Stomach (tissue), 9 donors: ENCODE results near the gene PVALEF. TPM values are rescaled to one million over a fixed set of nuclear protein-coding genes. Genes with fewer than 3 reads are reported as not detected.

Experiments used
- DNase-seq, 2 donors: peaks; one replicate each; pipeline versions ENCODE4 v3.0.0 to v3.0.0-alpha.2; 2013 to 2019
- H3K27ac ChIP-seq, 5 donors: fragments of 200-600 bp in 4 of 5; sonication (generic) in 4 of 5; one replicate each; pipeline ENCODE4 v1.5.1; 2013 to 2019; ENCODE audit warnings: mild to moderate bottlenecking in 1 of 5, moderate library complexity in 1 of 5
- H3K27me3 ChIP-seq, 3 donors: fragments of 200-600 bp; sonication (generic); one replicate each; pipeline ENCODE4 v1.5.1; 2017 to 2019; ENCODE audit warnings: mixed run types in 1 of 3
- H3K36me3 ChIP-seq, 4 donors: fragments of 200-600 bp; sonication (generic); 1 replicate in 3 of 4; 2 replicates in 1 of 4; pipeline ENCODE4 v1.5.1; 2016 to 2019
- H3K4me1 ChIP-seq, 4 donors: fragments of 200-600 bp; sonication (generic); one replicate each; pipeline ENCODE4 v1.5.1; 2016 to 2019
- H3K4me3 ChIP-seq, 4 donors: fragments of 200-600 bp; sonication (generic) in 3 of 4; one replicate each; pipeline ENCODE4 v1.5.1; 2016 to 2019; ENCODE audit warnings: mild to moderate bottlenecking in 1 of 4
- H3K9me3 ChIP-seq, 4 donors: fragments of 200-600 bp; sonication (generic); one replicate each; pipeline ENCODE4 v1.5.1; 2016 to 2019
- CTCF ChIP-seq, 7 experiments: fragments of 450-650 bp in 4 of 7; fragments of 200-600 bp in 3 of 7; sonication (generic) in 3 of 7; IDR thresholded peaks; one replicate each; pipeline ENCODE4 v1.5.1; 2016 to 2019; ENCODE audit warnings: antibody characterized with exemption in 7 of 7, control low read depth in 2 of 7, mild to moderate bottlenecking in 1 of 7
- EP300 ChIP-seq: sonication (generic); formaldehyde crosslinking; IDR thresholded peaks from one replicate; pipeline ENCODE4 v1.6.1; 2017; ENCODE audit warnings: antibody characterized with exemption
- POLR2A ChIP-seq, 4 donors: fragments of 450-650 bp; IDR thresholded peaks; one replicate each; pipeline ENCODE4 v1.6.1; 2016; ENCODE audit warnings: antibody characterized with exemption in 4 of 4, control low read depth in 2 of 4, mild to moderate bottlenecking in 1 of 4, moderate library complexity in 1 of 4
- POLR2AphosphoS5 ChIP-seq, 3 donors: sonication (generic); formaldehyde crosslinking; IDR thresholded peaks; one replicate each; pipeline ENCODE4 v1.6.1; 2016; ENCODE audit warnings: antibody characterized with exemption in 3 of 3
- WGBS, 5 donors: extraction: QIAGEN DNeasy Blood & Tissue Kit in 3 of 5; methylation state at CpG; one replicate each; pipeline versions ENCODE4 v1.1.5 to v1.1.7; 2013 to 2018; 5-methylcytosine and 5-hydroxymethylcytosine counted together
- intact Hi-C: fragments of 100-400 bp; cut with DNase I; formaldehyde crosslinking; loops from one replicate; pipeline ENCODE4 v1.15.1; 2023; ENCODE audit warnings: low total_unique reads
- polyA plus RNA-seq, 3 donors: library from polyadenylated mRNA; stranded (reverse); fragments of 200-250 nt; gene quantifications; one replicate each; pipeline ENCODE4 v1.2.3, GENCODE V29; 2013
- total RNA-seq, 5 donors: library from RNA; depleted of rRNA; stranded (reverse); fragments of >200 nt; gene quantifications; one replicate each; pipeline versions ENCODE4 v1.1.0 to v1.2.3, GENCODE V29; 2014 to 2016
- donor health status: healthy with polysubstance abuse.
- donor health status: Bipolar disorder and iron deficiency.
- donor health status: healthy.

Gene PVALEF
- total and polyA plus RNA-seq, 8 donors = not detected

GRCh38 chr17:81138500-81138899 is 26.8 kb upstream of the PVALEF start:
- WGBS, 5 donors = 91 to 97% (median 92%) methylated on average over 25 of the region's 25 CpGs
- intact Hi-C loops = no loop called here
- DNase-seq = no peak
- TF ChIP-seq CTCF (IDR thresholded peaks at IDR 0.05) (no peak), POLR2A (IDR thresholded peaks at IDR 0.05) (no peak), EP300 (no peak), POLR2AphosphoS5 (IDR thresholded peaks at IDR 0.05) (no peak)
- H3K36me3 ChIP-seq = no peaks in the 10 kb centered on the region
- H3K27me3 ChIP-seq = no peaks in the 10 kb centered on the region
- H3K27ac ChIP-seq = no peak overlapping the region
- H3K4me1 ChIP-seq = peaks cover 11 to 18% (median 11%) of the 10 kb centered on the region in 4 donors
- no peak overlapping the region for H3K4me3 ChIP-seq
- H3K9me3 ChIP-seq = no peaks in the 10 kb centered on the region

- no peak for DNase-seq
- H3K4me3 ChIP-seq = no peak overlapping the region
- no peak overlapping the region for H3K27ac ChIP-seq
- intact Hi-C loops = no loop called here
- H3K9me3 ChIP-seq = no peaks in the 10 kb centered on the region
- WGBS, 5 donors = 85 to 94% (median 90%) methylated on average over 8 of the region's 8 CpGs
- peaks cover 11 to 18% (median 11%) of the 10 kb centered on the region in 4 donors for H3K4me1 ChIP-seq
- H3K36me3 ChIP-seq = no peaks in the 10 kb centered on the region
- H3K27me3 ChIP-seq = no peaks in the 10 kb centered on the region
- no peak for TF ChIP-seq CTCF (IDR thresholded peaks at IDR 0.05)
- no peak for TF ChIP-seq POLR2A (IDR thresholded peaks at IDR 0.05)
- no peak for TF ChIP-seq EP300
- no peak for TF ChIP-seq POLR2AphosphoS5 (IDR thresholded peaks at IDR 0.05)
Observed at GRCh38 chr17:81139428-81139827, 25.9 kb upstream of the PVALEF start.

- intact Hi-C loops = loop anchor here (10.0 kb wide), 1 partner anchor 95 kb away; the partner anchor contains the start of genes NDUFAF8 and TEPSIN
- Histone ChIP-seq H3K27ac (no peak overlapping the region), H3K4me1 (peaks cover 11 to 18% (median 11%) of the 10 kb centered on the region in 4 donors), H3K4me3 (no peak overlapping the region), H3K9me3 (no peaks in the 10 kb centered on the region), H3K27me3 (no peaks in the 10 kb centered on the region), H3K36me3 (no peaks in the 10 kb centered on the region)
- no peak for DNase-seq
- WGBS, 5 donors = 50 to 74% (median 58%) methylated on average over 8 of the region's 8 CpGs
- TF ChIP-seq POLR2AphosphoS5 (IDR thresholded peaks at IDR 0.05) (no peak), POLR2A (IDR thresholded peaks at IDR 0.05) (no peak), EP300 (no peak), CTCF (IDR thresholded peaks at IDR 0.05) (no peak)
Observed at GRCh38 chr17:81140018-81140417, 25.3 kb upstream of the PVALEF start.

GRCh38 chr17:81140695-81141094 is 24.6 kb upstream of the PVALEF start:
- Histone ChIP-seq H3K9me3 (no peaks in the 10 kb centered on the region), H3K4me1 (peaks cover 11 to 18% (median 11%) of the 10 kb centered on the region in 4 donors), H3K36me3 (no peaks in the 10 kb centered on the region), H3K27ac (no peak overlapping the region), H3K4me3 (no peak overlapping the region), H3K27me3 (no peaks in the 10 kb centered on the region)
- intact Hi-C loops = loop anchor here (10.0 kb wide), 1 partner anchor 94 kb away; the partner anchor contains the start of genes NDUFAF8 and TEPSIN
- no peak for DNase-seq
- TF ChIP-seq CTCF (IDR thresholded peaks at IDR 0.05) (no peak), EP300 (no peak), POLR2A (IDR thresholded peaks at IDR 0.05) (no peak), POLR2AphosphoS5 (IDR thresholded peaks at IDR 0.05) (no peak)
- WGBS, 5 donors = 91 to 94% (median 94%) methylated on average over 22 to 37 of the region's 37 CpGs
